Large intestine (tissue), 3 donors: Measurements from ENCODE around the gene ARFGAP3. TPM values are rescaled to one million over a fixed set of nuclear protein-coding genes. Genes with fewer than 3 reads are reported as not detected.
A peak's percentile ranks its signal among the peaks of the same experiment; 100 is the strongest.

Source experiments
- DNase-seq, 2 donors: peaks; one replicate each; pipeline versions ENCODE4 v3.0.0 to v3.0.0-alpha.2; 2013
- H3K27ac ChIP-seq: one replicate; pipeline ENCODE4 v1.5.1; 2013; ENCODE audit warnings: low read length
- H3K27me3 ChIP-seq: 2 replicates; pipeline ENCODE4 v1.6.1; 2013; ENCODE audit warnings: low read length; ENCODE audit not compliant: control insufficient read depth, insufficient read depth
- H3K36me3 ChIP-seq: 2 replicates; pipeline ENCODE4 v1.6.1; 2013; ENCODE audit warnings: low read length; ENCODE audit not compliant: control insufficient read depth, insufficient read depth
- H3K4me1 ChIP-seq: one replicate; pipeline ENCODE4 v1.6.1; 2013; ENCODE audit warnings: low read length; ENCODE audit not compliant: control insufficient read depth, insufficient read depth
- H3K4me3 ChIP-seq: one replicate; pipeline ENCODE4 v1.5.1; 2013; ENCODE audit warnings: low read length
- H3K9me3 ChIP-seq: one replicate; pipeline ENCODE4 v1.6.1; 2013; ENCODE audit warnings: mild to moderate bottlenecking, low read depth, low read length, moderate library complexity; ENCODE audit not compliant: control insufficient read depth
- WGBS: methylation state at CpG from one replicate; pipeline ENCODE4 v1.1.5; 2013; ENCODE audit warnings: low lambda C conversion rate; ENCODE audit not compliant: insufficient coverage; 5-methylcytosine and 5-hydroxymethylcytosine counted together
- polyA plus RNA-seq: library from polyadenylated mRNA; unstranded; fragments of 120-200 nt; gene quantifications from one replicate; pipeline ENCODE4 v1.2.1, GENCODE V29; 2013

Gene ARFGAP3
- polyA plus RNA-seq, 1 donor: 70.8 TPM

- peak overlapping the region; percentile 1 for H3K27ac ChIP-seq
- peaks cover 4% of the 10 kb centered on the region for H3K4me1 ChIP-seq
- 86% methylated on average over 1 of the region's 4 CpGs for WGBS
- DNase-seq: peak in 1 of 2 donors; percentile 60
- no peak overlapping the region for H3K4me3 ChIP-seq
- H3K27me3 ChIP-seq: no peaks in the 10 kb centered on the region
- H3K36me3 ChIP-seq: peaks cover 46% of the 10 kb centered on the region
- H3K9me3 ChIP-seq: no peaks in the 10 kb centered on the region
Measured at GRCh38 chr22:42844756-42845155, 12.3 kb downstream of the ARFGAP3 start.

GRCh38 chr22:42842658-42843370 is 14.3 kb downstream of the ARFGAP3 start:
- H3K4me1 ChIP-seq: no peaks in the 10 kb centered on the region
- no peak overlapping the region for H3K27ac ChIP-seq
- WGBS: 100% methylated on average over 2 of the region's 14 CpGs
- H3K4me3 ChIP-seq: no peak overlapping the region
- DNase-seq: no peak
- H3K36me3 ChIP-seq: peaks cover 53% of the 10 kb centered on the region
- H3K9me3 ChIP-seq: no peaks in the 10 kb centered on the region
- H3K27me3 ChIP-seq: no peaks in the 10 kb centered on the region

GRCh38 chr22:42841444-42841843 is 15.6 kb downstream of the ARFGAP3 start:
- H3K4me1 ChIP-seq: no peaks in the 10 kb centered on the region
- WGBS: no CpG with 5 or more reads among the region's 3 CpGs
- no peak overlapping the region for H3K27ac ChIP-seq

DNA sequence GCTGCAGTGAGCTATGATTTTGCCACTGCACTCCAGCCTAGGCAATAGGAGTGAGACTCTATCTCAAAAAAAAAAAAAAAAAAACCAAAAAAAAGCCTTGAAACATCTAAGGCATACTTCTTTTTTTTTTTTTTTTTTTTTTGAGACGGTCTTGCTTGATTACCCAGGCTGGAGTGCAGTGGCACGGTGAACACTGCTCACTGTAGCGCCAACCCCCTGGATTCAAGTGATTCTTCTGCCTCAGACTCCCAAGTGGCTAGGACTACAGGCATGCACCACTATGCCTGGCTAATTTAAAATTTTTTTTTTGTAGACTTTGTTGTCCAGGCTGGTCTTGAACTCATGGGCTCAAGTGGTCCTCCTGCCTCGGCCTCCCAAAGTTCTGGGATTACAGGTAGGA is 19.5 kb downstream of the ARFGAP3 start:
- H3K27me3 ChIP-seq: no peaks in the 10 kb centered on the region
- H3K4me1 ChIP-seq: no peaks in the 10 kb centered on the region
- peaks cover 59% of the 10 kb centered on the region for H3K36me3 ChIP-seq
- no peak overlapping the region for H3K4me3 ChIP-seq
- H3K9me3 ChIP-seq: no peaks in the 10 kb centered on the region
- WGBS: no CpG with 5 or more reads among the region's 4 CpGs
- no peak for DNase-seq
- no peak overlapping the region for H3K27ac ChIP-seq

More at GRCh38 chr22:42841444-42841843, 15.6 kb downstream of the ARFGAP3 start:
- DNase-seq: no peak
- Histone ChIP-seq H3K4me3 (no peak overlapping the region), H3K27me3 (no peaks in the 10 kb centered on the region), H3K36me3 (peaks cover 61% of the 10 kb centered on the region), H3K9me3 (no peaks in the 10 kb centered on the region)

DNA sequence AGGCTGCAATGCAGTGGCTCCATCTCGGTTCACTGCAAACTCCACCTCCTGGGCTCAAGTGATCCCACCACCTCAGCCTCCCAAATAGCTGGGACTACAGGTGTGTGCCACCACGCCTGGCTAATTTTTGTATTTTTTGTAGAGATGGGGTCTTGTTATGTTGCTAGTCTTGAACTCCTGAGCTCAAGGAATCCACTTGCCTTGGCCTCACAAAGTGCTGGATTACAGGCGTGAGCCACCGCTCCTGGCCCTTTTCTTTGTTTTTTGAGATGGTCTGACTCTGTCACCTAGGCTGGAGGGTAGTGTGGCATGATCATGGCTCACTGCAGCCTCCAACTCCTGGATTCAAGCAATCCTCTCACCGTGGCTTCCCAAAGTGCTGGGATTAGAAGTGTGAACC is 21.0 kb downstream of the ARFGAP3 start:
- H3K27ac ChIP-seq: no peak overlapping the region
- H3K9me3 ChIP-seq: no peaks in the 10 kb centered on the region
- no CpG with 5 or more reads among the region's 5 CpGs for WGBS
- H3K27me3 ChIP-seq: no peaks in the 10 kb centered on the region
- peaks cover 66% of the 10 kb centered on the region for H3K36me3 ChIP-seq
- H3K4me3 ChIP-seq: no peak overlapping the region
- H3K4me1 ChIP-seq: no peaks in the 10 kb centered on the region
- no peak for DNase-seq

GRCh38 chr22:42834177-42834949 is 22.7 kb downstream of the ARFGAP3 start:
- no peak for DNase-seq
- Histone ChIP-seq H3K36me3 (peaks cover 61% of the 10 kb centered on the region), H3K9me3 (no peaks in the 10 kb centered on the region)

DNA sequence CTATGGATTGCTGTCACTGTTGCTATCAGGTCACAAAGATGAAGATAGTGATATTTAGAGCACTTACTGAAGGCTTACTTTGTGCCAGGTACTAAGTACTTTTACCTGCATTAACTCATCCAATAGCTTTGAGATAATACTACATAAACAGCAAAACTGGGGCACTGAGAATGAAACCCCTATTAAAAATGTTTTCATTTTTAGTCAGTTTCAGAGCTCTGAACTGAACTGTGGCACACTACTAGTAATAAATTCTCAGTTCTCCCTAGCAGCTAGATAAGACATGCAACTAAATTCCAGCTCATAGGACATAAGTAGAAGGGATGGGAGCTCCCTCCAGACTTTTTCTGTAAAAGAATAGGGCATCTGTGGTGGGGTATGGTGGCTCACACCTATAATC is 24.0 kb downstream of the ARFGAP3 start:
- Histone ChIP-seq H3K36me3 (peaks cover 67% of the 10 kb centered on the region), H3K4me1 (no peaks in the 10 kb centered on the region), H3K27ac (no peak overlapping the region), H3K9me3 (no peaks in the 10 kb centered on the region), H3K4me3 (no peak overlapping the region), H3K27me3 (no peaks in the 10 kb centered on the region)
- no peak for DNase-seq

More at GRCh38 chr22:42834177-42834949, 22.7 kb downstream of the ARFGAP3 start:
- Histone ChIP-seq H3K4me1 (no peaks in the 10 kb centered on the region), H3K27me3 (no peaks in the 10 kb centered on the region), H3K4me3 (no peak overlapping the region), H3K27ac (no peak overlapping the region)
- WGBS: 80% methylated on average over 4 of the region's 5 CpGs

GRCh38 chr22:42831712-42832111 is 25.4 kb downstream of the ARFGAP3 start:
- WGBS: no CpG with 5 or more reads among the region's 4 CpGs
- H3K36me3 ChIP-seq: peaks cover 71% of the 10 kb centered on the region
- no peaks in the 10 kb centered on the region for H3K27me3 ChIP-seq
- no peaks in the 10 kb centered on the region for H3K4me1 ChIP-seq
- H3K27ac ChIP-seq: no peak overlapping the region
- no peak for DNase-seq
- no peaks in the 10 kb centered on the region for H3K9me3 ChIP-seq
- no peak overlapping the region for H3K4me3 ChIP-seq

GRCh38 chr22:42830161-42830560 is 26.9 kb downstream of the ARFGAP3 start:
- no peak overlapping the region for H3K4me3 ChIP-seq
- DNase-seq: no peak
- peaks cover 72% of the 10 kb centered on the region for H3K36me3 ChIP-seq
- no peak overlapping the region for H3K27ac ChIP-seq
- no peaks in the 10 kb centered on the region for H3K9me3 ChIP-seq
- no peaks in the 10 kb centered on the region for H3K4me1 ChIP-seq
- no peaks in the 10 kb centered on the region for H3K27me3 ChIP-seq
- WGBS: 100% methylated on average over 2 of the region's 5 CpGs

DNA sequence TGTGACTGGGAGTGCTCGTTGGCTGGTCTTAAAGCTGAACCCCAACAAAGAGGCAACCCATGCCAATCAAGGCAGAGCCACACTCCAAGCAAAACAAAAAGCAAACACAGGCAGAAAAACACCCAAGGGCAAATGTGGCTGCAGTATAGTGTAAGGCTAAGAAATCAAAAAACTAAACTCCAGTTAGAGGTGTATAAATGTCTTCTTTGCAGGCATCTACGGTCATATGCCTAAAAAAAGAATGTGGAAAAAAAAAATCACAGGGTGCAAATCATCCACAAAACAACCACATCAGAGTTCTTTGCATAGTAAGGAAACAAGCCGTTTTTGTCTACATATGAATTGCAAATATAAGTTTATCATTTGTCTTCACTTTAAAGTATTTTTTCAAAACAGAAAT is 27.8 kb downstream of the ARFGAP3 start:
- no CpG with 5 or more reads among the region's 3 CpGs for WGBS
- Histone ChIP-seq H3K4me1 (no peaks in the 10 kb centered on the region), H3K27me3 (no peaks in the 10 kb centered on the region), H3K9me3 (no peaks in the 10 kb centered on the region), H3K4me3 (no peak overlapping the region), H3K27ac (no peak overlapping the region), H3K36me3 (peaks cover 74% of the 10 kb centered on the region)
- DNase-seq: no peak
